Cortex of kidney (tissue), 1 donor: ENCODE measurements around the gene RASGRP1.
"Not testable (repeated sequence)": the region's sequence is repeated elsewhere in the genome, so short reads cannot be mapped to it uniquely, and the experiment has no call there.

ENCODE experiments used
- DNase-seq: peaks from one replicate; lab custom pipeline; 2025; lab: John Stamatoyannopoulos, UW

The RASGRP1 gene

DNA sequence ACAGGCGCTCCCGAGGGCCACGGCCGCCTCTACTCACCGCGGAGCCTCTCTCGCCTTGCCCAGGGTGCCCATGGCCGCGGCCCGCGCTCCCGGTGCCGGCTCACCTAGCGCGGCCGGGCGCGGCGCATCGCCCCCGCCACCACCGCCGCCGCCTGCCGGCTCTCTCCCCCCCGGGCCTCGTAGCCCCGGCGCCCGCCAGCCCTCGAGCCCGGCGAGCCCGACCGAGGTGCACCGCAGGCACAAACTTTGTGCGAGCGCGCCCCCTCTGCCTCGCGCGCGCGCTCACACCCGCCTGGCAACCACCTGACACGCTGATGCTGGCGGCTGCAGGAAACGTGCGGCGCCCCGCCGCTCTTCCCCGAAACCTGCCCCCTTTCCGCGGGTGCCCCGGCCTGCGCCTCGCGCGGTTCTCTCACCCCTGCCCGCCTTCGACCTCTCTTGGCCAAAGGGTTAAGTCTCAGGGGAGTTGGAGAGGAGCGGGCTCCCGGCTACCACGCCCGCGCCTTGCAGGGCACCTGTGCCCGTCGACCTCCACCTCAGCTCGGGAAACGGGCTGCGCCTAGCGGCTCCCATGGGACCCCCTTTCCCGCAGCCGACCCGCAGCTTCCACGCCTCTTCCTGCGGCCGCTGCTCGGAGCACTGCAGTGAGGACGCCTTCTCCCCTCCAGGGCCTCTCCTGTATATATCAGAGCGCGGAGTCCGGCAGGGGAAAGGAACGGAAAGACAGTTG lies at the start of gene RASGRP1:
RASGRP1 (minus strand) TSS at position 258 of the 730 bp plus-strand sequence; CDS start at position 72, 186 bp downstream.
- no peak for DNase-seq

DNA sequence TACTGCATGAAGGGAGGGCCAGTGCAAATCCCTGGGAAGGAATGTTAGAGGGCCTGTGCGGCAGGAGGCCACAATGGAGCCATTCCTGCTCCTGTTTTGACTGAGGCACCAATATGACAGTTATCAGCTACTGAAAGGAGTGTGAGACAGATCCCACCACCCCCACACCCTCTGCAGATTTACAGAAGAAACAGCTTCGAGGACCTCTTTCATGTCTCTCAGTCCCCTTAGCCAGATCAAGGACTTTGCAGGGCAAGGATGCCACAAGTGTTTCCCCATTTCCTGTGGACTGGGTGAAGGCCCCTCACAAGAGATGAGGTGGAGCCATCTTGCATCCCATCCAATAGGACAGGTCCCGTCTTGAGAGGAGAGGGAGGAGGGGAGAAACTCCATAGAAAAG lies 48.5 kb upstream of the RASGRP1 start:
- DNase-seq, result no peak

DNA sequence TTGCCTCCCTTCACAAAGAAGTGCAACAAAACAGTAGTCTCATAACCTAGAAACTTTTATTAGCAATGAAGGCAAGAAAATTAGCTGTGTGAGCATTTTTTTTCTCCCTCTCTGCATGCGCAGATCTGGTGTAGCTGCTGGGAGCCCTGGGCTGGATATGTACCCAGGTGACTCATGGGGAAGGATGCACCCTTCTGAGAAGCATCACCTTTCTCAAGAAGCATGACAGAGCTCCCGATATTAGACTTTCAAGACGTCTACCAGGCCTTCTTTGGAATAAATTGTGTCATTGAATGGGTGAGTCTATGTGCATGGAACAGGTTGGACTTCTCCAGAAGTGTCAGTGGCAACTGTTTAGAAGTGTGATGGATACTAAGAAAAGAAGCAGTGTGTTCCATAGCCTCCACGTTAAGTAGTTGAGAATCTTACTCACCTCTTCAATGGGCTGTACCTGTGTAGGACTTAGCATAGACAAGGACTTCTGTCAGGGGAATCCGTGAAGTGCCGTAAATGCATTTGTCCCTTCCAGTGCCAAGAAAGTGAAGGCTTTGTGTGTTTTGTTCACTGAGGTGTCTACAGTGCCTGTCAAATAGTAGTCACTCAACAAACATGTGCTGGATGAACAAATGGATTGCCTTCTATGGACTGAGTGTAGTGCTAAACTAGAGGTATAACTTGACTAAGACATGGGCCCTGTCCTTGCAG lies 47.7 kb upstream of the RASGRP1 start:
- no peak for DNase-seq

DNA sequence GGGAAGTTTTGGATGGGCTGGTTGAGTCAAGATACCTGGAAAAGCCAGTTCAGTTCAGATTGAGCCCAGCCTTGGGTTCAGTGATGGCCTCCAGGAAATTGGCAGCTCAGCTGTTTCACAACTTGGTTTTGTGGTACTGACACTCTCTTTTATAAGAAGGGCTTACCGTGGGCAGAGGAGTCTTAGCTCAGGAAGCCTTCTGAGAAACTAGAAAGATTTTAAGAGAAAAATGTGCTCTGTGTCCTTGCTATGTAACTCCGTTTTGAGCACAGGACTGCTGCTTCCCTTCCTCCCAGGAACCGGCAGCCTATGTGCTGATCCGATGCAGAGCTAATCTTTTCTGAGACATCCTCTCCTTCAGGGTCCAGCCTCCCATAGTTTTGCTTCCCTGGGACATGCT lies 46.6 kb upstream of the RASGRP1 start:
- DNase-seq, result no peak

DNA sequence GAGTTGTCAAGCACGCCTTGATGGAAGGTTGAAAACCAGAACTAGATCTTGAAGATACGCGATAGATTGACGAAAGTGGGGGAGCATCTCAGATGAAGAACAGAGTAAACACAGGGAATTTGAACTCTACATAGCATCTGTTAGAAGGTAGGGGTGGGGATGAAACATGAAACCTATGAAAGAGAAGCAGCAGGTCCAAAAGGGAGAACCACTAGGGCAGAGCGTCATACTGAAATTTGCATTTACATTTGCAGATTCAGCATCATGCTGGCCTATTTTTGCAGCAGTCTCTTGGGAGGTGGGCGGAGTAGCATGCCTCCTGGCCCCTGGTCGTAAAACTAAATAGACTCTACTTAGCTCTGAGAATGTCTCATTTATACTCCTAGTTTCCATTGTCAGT lies 46.1 kb upstream of the RASGRP1 start:
- no peak for DNase-seq

DNA sequence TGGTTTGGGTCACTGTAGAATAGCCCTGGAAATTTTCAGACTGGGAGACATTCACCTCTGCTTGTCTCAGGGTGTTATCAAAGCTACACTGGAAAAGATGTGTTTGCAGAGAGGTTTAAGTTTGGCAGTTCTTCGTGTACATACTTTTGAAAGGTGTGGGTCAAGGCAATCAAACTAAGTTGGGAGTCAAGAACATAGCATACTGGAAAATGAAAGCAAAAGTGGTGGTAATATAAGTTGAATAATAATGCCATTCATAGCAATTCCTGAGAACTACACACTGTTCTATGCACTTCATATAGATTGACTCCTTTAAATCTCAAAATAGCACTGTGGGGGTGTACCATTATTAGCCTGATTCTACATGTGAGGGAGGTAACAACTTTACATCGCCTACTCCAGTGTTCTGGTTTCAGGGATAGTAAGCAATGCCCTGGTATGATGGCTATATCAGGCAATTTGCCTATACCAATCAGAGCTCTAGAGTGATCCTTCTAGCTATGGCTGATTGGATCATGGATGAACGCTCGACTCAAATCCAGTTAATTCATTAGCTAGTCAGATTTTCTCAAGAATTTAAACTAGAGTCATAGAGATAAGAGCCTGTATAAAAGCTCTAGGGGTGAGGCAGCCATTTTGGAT lies 44.6 kb upstream of the RASGRP1 start:
- no peak for DNase-seq

DNA sequence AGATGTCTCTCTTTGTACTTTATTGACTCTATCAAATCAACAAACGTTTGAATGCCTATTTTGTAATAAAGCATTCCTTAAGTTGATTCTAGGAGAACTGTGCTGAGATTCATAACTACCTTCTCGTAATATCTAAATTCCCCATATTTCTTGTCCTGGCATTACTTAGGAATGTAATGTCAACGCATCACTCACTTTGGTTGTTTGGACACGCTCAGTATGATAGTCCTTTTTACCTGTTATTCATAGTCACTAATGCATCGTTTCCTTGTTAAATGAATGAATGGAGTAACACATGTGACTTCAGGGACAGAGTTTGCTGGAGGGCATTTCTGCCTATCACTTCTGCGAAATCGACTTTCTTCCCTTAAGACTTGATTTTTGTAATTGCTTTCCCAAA lies 44.1 kb upstream of the RASGRP1 start:
- no peak for DNase-seq

DNA sequence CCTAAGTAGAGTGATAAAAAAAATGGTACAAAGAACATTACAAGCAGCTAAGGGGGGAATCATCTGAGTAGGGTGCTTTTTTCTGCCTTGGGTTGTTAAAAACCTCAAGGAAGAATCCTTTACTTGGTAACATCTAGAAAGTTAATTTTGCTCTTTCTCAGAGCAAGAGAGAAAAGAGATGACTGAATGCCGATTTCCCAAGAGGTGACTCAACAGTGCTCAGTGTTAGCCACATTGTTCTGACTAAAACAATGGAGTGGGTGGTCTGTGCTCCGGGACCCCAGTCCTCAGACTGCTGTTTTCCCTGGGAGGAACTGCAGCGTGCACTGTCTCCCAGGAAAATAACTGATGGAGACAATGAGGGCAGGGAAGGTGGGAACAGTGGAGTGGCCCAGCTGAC lies 41.1 kb upstream of the RASGRP1 start:
- no peak for DNase-seq

DNA sequence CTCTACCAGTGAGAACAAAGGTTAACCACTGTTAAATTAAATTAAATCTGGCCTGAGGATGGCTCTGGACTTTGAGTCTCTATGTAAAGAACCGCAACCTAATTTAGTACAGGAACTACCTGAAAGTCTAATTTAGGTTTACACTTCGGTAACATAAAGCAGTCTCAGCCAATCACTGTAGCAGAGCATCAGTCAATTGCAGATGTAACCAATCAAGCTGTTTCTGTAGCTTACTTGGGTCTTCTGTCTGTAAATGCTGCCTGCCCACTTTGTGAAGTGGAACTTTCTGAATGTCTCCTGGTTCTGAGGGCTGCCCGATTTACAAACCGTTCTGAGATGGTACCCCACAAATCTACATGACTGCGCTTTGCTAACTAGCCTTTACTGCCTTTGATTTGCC lies 39.1 kb upstream of the RASGRP1 start:
- DNase-seq, result no peak

DNA sequence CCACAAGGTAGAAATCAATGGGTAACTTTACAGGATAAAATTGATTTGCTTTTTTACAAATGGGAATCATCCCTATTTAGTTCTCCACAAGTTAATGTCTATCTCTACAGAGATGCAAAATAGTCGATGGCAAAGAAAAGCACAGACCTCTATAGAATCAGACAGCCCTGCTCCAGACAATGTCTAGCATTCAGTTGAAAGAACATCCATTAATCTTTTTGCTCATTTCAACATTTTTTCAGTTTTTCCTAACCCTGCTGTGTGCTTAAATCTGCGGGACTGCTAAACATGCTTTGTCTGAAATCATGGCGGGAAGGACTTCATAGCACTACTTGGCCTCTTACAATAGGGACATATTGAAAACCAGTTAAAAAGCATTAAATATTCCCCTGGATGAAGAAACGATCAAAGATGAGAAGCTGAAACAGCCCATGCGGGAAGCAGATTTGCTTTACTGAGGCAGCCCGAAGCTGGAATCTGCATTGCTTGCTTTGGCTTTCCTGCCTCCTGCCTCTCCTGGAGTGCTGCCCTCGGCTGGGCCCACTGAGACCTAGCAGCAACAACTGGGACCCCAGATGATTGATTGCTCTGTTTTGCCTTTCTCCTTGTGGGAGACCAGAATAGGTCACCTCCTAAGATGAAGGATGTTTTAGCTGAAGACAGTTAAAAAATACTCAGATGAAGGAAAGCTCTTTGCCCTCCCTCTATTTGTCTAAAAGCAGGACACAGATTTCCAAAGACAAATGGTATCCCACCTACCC lies 38.5 kb upstream of the RASGRP1 start:
- no peak for DNase-seq

DNA sequence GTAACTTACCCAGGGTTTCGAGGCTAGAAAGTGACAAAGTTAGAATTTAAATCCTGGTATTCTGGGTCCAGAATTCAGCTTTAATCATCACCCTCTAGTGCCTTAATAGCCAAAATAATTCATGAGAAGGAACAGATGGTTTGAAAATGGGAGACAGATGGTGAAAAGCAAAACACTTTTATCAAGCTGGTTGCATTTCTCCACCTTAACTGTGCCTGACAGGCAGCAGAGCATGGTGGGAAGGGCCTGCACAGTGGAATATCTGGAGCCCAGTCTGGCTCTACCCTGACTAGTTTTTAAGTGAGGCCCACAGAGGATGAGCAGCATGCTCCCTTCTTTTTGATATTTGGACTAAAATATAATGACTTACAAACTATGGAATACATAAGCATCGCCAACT lies 35.6 kb upstream of the RASGRP1 start:
- DNase-seq, result no peak

DNA sequence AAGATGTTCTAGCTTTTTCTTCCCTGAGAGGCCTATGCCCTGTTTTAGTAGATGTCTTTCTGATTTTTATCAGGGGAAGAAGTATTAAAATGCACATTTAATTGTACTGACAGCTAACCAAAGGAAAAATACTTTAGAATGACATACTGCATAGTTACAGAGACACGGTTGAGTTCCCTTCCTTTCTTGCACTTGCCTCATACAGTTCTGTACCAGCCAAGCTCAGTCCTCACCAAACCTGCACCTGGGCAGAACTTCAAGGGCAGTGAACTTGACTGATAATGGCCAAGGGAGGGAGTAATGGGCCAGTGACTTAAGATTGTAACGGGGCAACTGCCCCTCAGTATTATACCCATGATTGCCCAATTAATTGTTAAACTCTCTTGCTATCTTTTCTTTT lies 34.1 kb upstream of the RASGRP1 start:
- no peak for DNase-seq

DNA sequence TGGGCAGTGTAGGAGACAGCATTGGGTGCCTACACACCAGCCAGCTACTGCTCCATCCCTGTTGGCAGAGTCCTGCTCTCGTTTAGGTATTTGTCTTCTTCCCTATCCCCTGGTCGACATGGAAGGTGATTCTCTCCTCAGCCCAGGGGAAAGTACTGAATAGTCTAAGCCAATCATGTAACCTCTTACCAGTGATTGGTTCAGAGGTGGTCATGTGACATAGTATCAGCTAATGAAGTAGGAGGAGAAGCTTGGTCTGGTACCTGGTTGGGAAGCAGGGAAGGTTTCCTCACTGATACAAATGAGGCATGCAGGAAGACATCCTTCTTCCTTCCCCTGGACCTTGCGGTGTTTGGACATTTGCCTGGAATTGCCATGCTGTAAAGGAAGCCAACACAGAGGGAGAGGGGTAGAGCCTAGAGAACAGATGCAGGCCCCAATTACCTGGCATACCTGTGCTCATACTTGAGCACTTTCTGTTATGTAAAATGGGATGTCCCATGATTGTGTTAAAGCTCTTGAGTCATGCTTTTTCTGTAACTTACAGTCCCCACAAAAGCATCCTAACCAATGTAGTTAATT lies 32.7 kb upstream of the RASGRP1 start:
- DNase-seq, result no peak

DNA sequence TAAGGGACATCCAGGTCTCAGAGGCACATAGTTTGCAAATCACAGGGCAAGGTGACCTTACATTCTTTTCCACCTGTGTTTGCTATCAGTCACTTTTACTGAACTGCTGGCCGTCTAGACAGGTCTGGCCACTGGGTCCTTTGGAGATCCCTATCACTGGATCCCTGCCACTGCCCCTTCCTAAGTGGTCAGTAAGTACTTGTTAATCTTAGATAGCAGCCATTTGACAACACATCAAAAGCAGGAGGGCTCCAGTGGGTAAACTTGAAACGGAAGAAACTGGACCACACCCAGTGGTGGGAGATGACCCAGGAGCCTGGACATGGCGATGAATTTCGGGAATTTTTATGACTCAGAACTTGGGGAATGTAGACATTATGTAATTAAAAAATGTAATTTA lies 28.9 kb upstream of the RASGRP1 start:
- DNase-seq, result no peak

DNA sequence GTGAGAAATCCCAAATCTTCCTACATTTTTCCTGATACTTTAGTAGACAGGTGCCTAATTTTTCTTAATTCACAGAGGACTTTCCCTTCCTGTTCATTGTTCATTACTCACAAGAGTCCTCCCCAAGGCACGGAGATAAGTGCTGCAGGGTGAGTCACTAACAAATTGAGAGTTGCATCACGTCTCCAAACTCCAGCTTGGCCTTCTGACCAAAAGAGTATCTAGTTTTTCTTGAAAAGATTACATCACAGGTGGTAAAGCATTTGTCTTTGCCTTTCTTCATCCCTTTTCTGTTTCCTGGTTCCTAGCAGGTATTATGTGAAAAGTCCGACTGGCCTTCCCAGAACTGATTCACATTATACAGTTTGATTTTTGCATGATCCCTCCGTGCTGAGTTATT lies 24.9 kb upstream of the RASGRP1 start:
- no peak for DNase-seq

DNA sequence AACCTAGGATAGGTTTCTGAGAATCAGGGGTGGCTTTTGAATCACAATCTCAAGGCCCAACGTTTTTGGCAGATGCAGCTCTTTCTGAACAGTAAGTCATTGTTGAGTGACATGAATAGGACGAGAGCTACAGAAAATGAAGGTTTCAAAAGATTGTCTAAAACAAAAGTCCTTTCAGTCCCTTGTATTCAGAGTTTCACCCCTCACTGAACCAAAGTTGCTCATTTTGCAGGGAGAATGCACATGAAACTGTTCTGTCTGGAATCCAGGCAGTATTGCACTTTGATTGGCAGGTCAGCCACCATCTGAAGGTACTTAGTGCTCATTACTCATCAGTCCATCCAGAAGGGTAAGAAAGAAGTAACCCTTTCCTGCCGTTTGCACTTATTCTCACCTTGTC lies 24.1 kb upstream of the RASGRP1 start:
- no peak for DNase-seq

DNA sequence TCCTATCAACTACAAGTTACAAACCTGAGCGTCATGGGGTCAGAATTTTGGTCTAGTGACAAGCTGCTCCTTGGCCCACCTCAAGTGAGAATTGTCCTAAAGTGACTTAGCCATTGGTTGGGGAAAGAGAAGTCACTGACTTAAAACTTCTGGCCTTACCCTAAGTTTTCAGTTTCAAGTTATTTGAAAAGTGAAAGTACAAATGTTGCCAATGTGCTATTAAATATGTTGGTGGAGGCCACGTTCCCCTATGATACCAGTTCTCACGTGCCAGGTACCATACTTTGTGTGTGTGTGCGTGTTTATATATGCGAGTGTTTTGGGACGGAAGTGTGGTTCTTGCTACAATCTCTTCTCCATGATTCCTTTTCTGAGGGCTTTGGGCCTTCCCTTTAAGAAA lies 22.6 kb upstream of the RASGRP1 start:
- DNase-seq, result no peak

DNA sequence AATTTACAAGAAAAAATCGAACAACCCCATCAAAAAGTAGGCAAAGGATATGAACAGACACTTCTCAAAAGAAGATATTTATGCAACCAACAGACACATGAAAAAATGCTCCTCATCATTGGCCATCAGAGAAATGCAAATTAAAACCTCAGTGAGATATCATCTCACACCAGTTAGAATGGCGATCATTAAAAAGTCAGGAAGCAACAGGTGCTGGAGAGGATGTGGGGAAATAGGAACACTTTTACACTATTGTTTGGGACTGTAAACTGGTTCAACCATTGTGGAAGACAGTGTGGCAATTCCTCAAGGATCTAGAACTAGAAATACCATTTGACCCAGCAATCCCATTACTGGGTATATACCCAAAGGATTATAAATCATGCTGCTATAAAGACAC lies 21.4 kb upstream of the RASGRP1 start:
- DNase-seq, result not testable (repeated sequence)

DNA sequence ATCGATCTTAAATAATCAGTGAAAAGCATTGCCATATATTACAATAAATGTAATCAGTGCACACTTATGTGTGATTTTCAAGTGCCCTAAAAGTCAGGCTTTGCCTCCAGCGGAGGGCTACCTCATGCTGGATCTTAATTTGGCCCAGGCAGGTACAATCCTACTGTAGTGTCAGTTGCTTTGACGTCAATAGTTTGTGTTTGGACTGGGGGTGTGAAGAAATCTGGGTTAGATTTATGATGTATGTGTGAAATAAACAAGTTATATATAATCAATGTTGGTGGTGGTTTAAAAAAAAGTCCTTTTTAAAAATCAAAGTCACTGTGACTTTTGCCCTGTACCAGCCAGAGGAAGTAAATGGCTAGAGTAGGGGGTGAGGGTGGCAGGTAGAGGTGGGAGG lies 14.0 kb upstream of the RASGRP1 start:
- DNase-seq, result no peak

DNA sequence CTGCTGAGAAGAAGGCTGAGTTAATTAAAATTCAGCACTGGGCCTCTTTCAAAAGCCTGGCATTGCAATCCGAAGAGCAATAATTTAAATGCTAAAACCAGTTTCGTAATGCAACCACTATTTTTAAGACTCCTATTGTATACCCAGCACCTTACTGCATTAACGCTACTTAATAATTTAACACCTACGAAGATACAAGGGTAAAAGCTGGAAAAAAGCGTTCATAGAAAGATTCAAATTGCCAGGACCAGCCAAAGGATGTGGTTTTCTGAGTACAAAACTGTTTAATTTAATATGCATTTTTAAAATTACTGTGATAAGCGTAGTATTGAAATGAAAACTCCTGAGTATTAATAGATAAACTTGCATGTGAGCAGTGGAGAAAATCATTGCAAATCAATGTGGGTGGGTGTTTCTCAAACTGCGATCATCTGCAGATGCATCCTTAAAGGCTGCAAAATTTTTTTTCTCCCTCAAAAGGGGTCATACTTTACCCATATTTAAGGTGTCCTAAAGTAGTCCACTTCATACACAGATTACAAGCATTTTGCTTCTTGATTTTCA lies 12.9 kb upstream of the RASGRP1 start:
- DNase-seq, result no peak

DNA sequence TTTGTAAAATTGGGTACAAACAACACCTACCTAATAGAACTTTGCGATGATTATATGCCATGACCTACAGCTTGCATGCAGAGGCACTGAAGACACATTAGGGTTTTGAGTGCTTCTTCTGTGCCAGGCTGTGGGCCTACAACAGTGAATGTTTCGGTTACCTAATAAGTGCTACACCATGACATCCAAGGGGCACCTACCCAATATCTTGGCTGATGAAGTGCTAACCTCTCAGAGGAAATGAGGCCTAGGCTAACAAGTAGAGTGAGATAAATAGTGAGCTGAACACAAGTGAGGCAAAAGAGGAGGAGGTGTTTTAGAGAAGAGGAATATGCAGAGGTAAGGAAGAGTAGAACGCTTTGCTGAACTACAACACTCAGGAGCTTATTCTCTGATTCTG lies 12.2 kb upstream of the RASGRP1 start:
- no peak for DNase-seq

DNA sequence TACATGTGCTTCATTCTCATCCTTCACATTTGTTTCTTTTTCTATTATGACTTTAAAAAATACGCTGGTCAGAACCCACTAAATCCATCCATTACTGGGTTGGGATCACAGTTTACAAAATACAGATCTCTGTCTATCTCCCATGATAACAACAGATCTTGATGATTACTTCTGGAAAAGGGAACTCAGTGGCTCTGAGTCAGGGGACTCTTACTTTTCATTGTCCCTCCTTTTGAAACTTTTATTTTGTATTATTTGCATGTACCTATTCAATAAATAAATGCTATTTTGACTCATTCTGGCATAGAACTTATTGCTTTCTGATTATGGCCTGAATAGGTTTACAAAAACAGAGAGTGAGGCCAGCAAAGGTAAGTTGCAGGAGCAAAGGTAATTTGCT lies 11.6 kb upstream of the RASGRP1 start:
- no peak for DNase-seq
